Brain microvascular endothelial cell (primary cell): ENCODE results near the gene FRAS1.

Experiments used
- DNase-seq: peaks from one replicate; pipeline ENCODE4 v3.0.0-alpha.2; 2020
- H3K27ac ChIP-seq: fragments of 250-450 bp; sonication (Bioruptor Pico); 2 replicates; pipeline ENCODE4 v1.5.1; 2020; ENCODE audit warnings: mild to moderate bottlenecking, moderate library complexity
- H3K27me3 ChIP-seq: fragments of 250-450 bp; sonication (Bioruptor Pico); replicated peaks from 2 replicates; pipeline ENCODE4 v1.5.1; 2020; ENCODE audit warnings: mild to moderate bottlenecking
- H3K36me3 ChIP-seq: fragments of 250-450 bp; sonication (Bioruptor Pico); replicated peaks from 2 replicates; pipeline ENCODE4 v1.5.1; 2020; ENCODE audit warnings: mild to moderate bottlenecking
- H3K4me3 ChIP-seq: 2 replicates; pipeline ENCODE4 v1.5.1; 2011; ENCODE audit warnings: low read depth, mild to moderate bottlenecking, control low read depth, low read length, moderate library complexity
- CTCF ChIP-seq: IDR thresholded peaks from 2 replicates; pipeline ENCODE4 v1.5.1; 2011; ENCODE audit warnings: low read depth, mild to moderate bottlenecking, moderate library complexity, low read length, control low read depth, inconsistent platforms; ENCODE audit errors: missing control alignments
- in situ Hi-C: cut with HindIII; loops from 2 replicates; pipeline ENCODE4 v1.10.0; 2017; ENCODE audit warnings: low sequenced_read_pairs, low pct_ligation_motif_present

FRAS1 gene

GRCh38 chr4:78226279-78226678 lies 169.2 kb downstream of the FRAS1 start:
- Histone ChIP-seq H3K4me3 (no peak overlapping the region), H3K27me3 (no peaks in the 10 kb centered on the region), H3K27ac (no peak overlapping the region), H3K36me3 (no peaks in the 10 kb centered on the region)
- in situ Hi-C loops = no loop called here
- DNase-seq = no peak
- TF ChIP-seq CTCF = no peak

GRCh38 chr4:78227411-78228057 lies 170.4 kb downstream of the FRAS1 start:
- in situ Hi-C loops = no loop called here
- no peaks in the 10 kb centered on the region for H3K27me3 ChIP-seq
- no peaks in the 10 kb centered on the region for H3K36me3 ChIP-seq
- H3K27ac ChIP-seq = no peak overlapping the region
- no peak for DNase-seq
- TF ChIP-seq CTCF = no peak
- no peak overlapping the region for H3K4me3 ChIP-seq

- no peaks in the 10 kb centered on the region for H3K36me3 ChIP-seq
- no peak for TF ChIP-seq CTCF
- no peak overlapping the region for H3K4me3 ChIP-seq
- no peak overlapping the region for H3K27ac ChIP-seq
- in situ Hi-C loops = no loop called here
- H3K27me3 ChIP-seq = no peaks in the 10 kb centered on the region
- DNase-seq = no peak
Observed at GRCh38 chr4:78235800-78236199, 178.7 kb downstream of the FRAS1 start.

GRCh38 chr4:78237360-78237759 lies 180.2 kb downstream of the FRAS1 start:
- Histone ChIP-seq H3K36me3 (no peaks in the 10 kb centered on the region), H3K27me3 (no peaks in the 10 kb centered on the region), H3K4me3 (no peak overlapping the region), H3K27ac (no peak overlapping the region)
- in situ Hi-C loops = no loop called here
- no peak for TF ChIP-seq CTCF
- DNase-seq = no peak

- no peaks in the 10 kb centered on the region for H3K27me3 ChIP-seq
- H3K27ac ChIP-seq = no peak overlapping the region
- H3K4me3 ChIP-seq = no peak overlapping the region
- in situ Hi-C loops = no loop called here
- peak; percentile 4 for DNase-seq
- H3K36me3 ChIP-seq = no peaks in the 10 kb centered on the region
- no peak for TF ChIP-seq CTCF
Observed at GRCh38 chr4:78242071-78242470, 184.9 kb downstream of the FRAS1 start.
